GM19463 (cell line): ENCODE measurements around the gene BCHE.
"Not testable (repeated sequence)": the region's sequence is repeated elsewhere in the genome, so short reads cannot be mapped to it uniquely, and the experiment has no call there.

ENCODE experiments used
- ATAC-seq: cut with Tn5 transposase; IDR thresholded peaks from one replicate; pipeline ENCODE4 v1.9.1; 2021; ENCODE audit warnings: mild to moderate bottlenecking, moderate library complexity; ENCODE audit not compliant: unreplicated experiment

BCHE gene

DNA sequence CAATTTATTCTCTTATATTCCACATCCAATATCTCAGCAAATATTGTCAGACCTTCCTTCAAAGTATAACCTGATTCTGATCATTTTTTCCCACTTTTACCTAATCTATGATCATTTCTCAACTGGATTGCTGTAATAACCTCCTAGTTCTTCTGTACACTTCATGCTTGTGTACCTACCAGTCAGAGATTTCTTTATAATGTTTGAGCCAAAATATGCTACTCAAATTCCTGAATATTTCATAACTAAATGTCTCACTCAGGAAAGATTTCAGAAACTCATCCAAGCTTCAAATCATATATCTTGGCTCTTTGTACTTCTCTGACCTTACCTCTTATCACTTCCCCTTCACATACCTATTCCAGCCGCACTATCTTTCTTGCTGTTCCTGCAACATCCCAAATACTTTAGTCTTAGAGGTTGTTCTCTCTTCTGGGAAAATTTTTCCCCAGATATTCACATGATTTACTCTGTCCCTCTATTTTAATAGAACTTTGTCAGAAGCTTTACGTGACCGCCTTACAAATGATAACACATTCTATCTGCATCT lies 20.0 kb downstream of the BCHE start:
- no peak for ATAC-seq

GRCh38 chr3:165816209-165816608 lies 21.0 kb downstream of the BCHE start:
- ATAC-seq: no peak

GRCh38 chr3:165815682-165816081 lies 21.5 kb downstream of the BCHE start:
- ATAC-seq: no peak

GRCh38 chr3:165814380-165814779 lies 22.8 kb downstream of the BCHE start:
- ATAC-seq: no peak

DNA sequence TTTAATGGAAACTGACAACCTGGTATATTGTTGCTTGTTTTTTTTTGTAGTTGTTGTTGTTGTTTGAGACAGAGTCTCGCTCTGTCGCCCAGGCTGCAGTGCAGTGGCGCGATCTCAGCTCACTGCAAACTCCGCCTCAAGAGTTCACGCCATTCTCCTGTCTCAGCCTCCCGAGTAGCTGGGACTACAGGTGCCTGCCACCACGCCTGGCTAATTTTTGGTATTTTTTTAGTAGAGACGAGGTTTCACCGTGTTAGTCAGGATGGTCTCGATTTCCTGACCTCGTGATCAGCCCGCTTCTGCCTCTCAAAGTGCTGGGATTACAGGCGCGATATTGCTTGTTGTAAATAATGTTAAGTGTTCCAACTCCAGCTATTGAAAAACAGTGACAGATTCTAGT lies 29.3 kb downstream of the BCHE start:
- not testable (repeated sequence) for ATAC-seq

GRCh38 chr3:165805946-165806561 lies 31.2 kb downstream of the BCHE start:
- ATAC-seq: peak; percentile 78

GRCh38 chr3:165803471-165803870 lies 33.8 kb downstream of the BCHE start:
- no peak for ATAC-seq

GRCh38 chr3:165800970-165801369 lies 36.3 kb downstream of the BCHE start:
- ATAC-seq: no peak

DNA sequence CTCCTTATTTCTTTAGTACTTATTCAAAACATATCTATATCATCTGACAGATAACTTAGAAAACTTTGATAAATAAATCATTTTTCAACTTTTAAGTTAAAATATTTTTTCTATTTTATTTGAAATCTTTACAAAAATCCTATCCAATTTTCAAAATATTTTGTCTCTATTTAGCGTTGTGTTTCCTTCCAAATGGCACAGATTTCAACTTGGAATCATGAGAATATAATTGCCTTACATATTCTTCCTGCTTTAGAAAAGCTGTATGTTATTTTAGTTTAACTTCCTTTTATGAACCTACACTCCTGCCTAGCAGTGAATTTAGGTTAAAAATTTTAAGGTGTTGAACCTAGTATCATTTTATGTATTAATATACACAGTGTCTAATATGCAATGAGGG lies 38.2 kb downstream of the BCHE start:
- ATAC-seq: no peak

DNA sequence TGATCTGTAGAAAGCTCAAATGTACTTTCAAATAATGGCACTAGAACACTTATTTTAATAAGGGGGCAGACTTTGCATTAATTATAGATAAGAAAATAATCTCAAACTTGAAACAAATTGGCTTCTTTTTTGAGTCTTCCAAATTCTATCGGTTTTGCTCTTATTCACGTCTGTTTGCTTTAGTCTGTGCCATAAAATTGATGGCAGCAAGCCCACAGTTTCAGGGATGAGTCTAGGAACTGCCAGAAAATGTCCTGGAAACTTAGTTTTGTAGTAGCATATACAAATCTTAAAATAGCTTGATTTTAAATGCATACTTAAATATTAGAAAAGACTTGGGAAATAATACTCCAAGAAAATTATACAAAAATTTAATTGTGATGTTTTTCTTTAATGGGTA lies 39.7 kb downstream of the BCHE start:
- no peak for ATAC-seq

DNA sequence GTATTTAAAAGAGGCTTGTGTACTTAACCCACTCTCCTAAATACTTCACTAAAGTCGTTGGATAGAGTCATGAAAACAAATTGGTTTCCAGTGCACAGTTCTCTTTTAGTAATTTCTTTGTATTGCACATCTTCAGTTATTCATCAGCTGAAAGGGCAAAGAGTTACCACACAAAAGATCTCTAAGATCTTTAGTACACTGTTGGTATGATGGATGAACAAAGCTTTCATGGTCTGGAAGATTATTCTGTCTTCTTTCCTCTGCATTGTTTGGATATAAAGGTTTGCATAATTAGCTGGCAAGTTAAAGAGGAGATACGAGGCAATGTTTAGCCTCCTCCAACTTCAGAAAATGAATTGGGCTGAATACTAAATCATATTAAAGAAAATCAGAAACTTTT lies 40.5 kb downstream of the BCHE start:
- ATAC-seq: no peak

- no peak for ATAC-seq
Observed at GRCh38 chr3:165788531-165788930, 48.7 kb downstream of the BCHE start.

DNA sequence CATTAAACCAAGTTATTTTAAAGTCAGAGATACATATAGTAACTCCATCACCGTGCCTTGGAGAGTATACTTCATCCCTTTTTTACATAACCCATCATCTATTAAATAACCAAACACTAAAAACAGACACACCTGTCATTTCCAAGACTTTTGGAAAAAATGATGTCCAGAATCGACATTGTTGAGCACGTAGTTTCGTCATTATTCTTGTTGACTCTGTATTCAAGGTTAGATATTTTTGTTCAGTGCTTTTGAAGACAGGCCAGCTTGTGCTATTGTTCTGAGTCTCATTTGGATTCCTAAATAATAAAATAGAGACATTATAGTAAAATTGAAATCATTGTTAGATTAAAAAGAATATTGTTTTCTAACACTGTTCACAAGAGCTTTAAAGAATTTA lies 51.2 kb downstream of the BCHE start:
- ATAC-seq: no peak

- ATAC-seq: no peak
Observed at GRCh38 chr3:165784337-165784736, 52.9 kb downstream of the BCHE start.

- ATAC-seq: no peak
Observed at GRCh38 chr3:165783383-165783782, 53.8 kb downstream of the BCHE start.

- no peak for ATAC-seq
Observed at GRCh38 chr3:165778891-165779290, 58.3 kb downstream of the BCHE start.

DNA sequence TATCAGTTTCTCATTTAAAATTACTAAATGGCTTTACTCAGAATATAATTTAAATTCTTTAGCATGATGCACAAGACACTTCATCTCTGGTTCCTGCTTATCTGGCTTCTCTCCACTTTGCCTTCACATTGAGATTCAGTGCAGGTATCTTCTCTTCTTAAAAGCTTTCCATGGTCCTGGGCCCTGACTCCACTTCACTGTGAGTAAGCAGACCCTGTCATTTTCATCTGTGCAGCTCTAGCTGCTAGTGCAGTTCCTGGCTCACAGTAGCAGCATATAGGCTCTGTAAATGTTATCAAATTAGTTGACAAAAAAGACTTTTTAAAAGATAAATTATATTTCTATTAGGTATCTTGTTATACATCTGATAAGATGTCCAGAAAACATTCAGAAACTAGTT lies 58.8 kb downstream of the BCHE start:
- no peak for ATAC-seq

DNA sequence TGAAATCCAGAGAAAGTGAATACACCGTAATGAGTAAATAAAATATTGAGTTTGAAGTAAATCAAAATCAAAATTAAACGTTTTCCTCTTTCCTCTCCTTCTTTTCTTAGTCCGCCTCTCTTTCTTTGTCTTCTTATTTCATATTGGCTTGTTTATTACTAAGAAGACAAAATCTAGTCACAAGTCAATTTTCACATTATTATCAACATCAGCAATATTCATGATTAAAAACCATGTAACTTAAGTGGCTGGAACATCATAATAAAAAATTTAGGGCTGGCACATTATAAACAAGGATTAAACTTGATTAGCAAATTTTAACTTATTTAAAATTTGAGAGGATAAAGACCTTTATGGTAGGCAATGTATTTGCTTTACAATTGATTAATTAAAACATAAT lies 61.4 kb downstream of the BCHE start:
- no peak for ATAC-seq

DNA sequence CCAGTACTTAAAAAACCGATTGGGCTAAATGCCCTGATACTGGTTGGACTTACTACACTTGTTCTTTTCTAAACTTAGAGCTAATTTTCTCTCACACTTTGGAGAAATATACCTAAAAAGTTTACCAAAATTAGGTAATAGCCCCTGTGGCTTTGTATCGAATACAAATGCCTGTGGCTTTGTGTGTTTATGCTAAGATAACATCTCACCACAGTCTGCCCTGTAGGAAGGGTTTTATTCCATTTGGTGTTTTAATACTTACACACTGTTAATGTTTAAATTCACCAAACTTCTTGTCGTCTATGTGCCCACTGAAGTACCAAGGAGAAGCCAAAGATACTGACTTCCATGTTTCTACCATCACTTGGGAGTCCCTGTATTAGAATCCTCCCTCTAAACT lies 66.4 kb downstream of the BCHE start:
- no peak for ATAC-seq

- ATAC-seq: no peak
Observed at GRCh38 chr3:165768680-165769079, 68.5 kb downstream of the BCHE start.

- ATAC-seq: no peak
Observed at GRCh38 chr3:165759041-165759440, 78.2 kb downstream of the BCHE start.

DNA sequence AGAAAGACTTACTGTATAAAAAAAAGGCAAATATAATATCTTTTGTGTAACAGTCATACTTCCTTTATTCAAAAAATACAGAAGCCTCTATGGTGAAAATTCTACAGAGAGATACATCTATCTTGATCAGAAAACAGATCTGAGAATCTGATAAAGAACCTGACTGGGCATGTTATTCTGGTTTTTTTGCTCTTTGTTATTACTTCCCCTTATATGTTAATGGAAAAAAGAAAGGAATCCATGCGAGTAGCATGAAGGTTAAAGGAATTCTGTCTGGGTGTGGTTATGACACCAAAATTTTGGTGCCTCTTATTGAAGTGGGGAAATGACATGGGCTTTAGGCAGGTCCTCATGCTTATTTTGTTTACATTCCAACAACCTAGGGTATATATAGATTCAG lies 81.7 kb downstream of the BCHE start:
- no peak for ATAC-seq
